HEK293 (cell line): ENCODE measurements around the gene PPP1R15B.

Source experiments
- CTCF ChIA-PET: fragments of 350-600 bp; formaldehyde crosslinking; extraction: SDS; loops from one replicate; lab custom pipeline; 2021; ENCODE audit warnings: antibody characterized with exemption; lab: Yijun Ruan, JAX
- POLR2A ChIA-PET: fragments of 300-600 bp; formaldehyde crosslinking; extraction: SDS; loops from one replicate; lab custom pipeline; 2020; ENCODE audit warnings: antibody characterized with exemption, inconsistent platforms; lab: Yijun Ruan, JAX
- H3K27ac ChIP-seq: fragments of 200-500 bp; sonication (Bioruptor generic); 2 replicates; pipeline ENCODE4 v1.5.1; 2014; ENCODE audit warnings: low read depth, low read length, control low read depth, inconsistent platforms; ENCODE audit errors: extremely low read depth
- H3K36me3 ChIP-seq, 2 experiments: fragments of 200-500 bp in 1 of 2; sonication (Bioruptor generic) in 1 of 2; 1 replicate in 1 of 2; 2 replicates in 1 of 2; pipeline ENCODE4 v1.5.1; 2014 to 2017; ENCODE audit warnings: inconsistent platforms in 2 of 2, low read length in 2 of 2; ENCODE audit not compliant: control insufficient read depth in 2 of 2, insufficient read depth in 1 of 2
- H3K4me1 ChIP-seq: fragments of 200-500 bp; sonication (Bioruptor generic); 2 replicates; pipeline ENCODE4 v1.5.1; 2014; ENCODE audit warnings: mild to moderate bottlenecking, low read length, inconsistent platforms; ENCODE audit not compliant: control insufficient read depth, insufficient read depth
- H3K4me3 ChIP-seq: 2 replicates; pipeline ENCODE4 v1.5.1; 2011; ENCODE audit warnings: low read depth, mild to moderate bottlenecking, control low read depth, low read length, moderate library complexity
- H3K9me3 ChIP-seq: fragments of 200-500 bp; sonication (Bioruptor generic); 2 replicates; pipeline ENCODE4 v1.5.1; 2014; ENCODE audit warnings: low read depth, low read length, inconsistent platforms; ENCODE audit not compliant: control insufficient read depth, insufficient read depth
- EGR2 ChIP-seq: fragments of 450-650 bp; formaldehyde crosslinking; IDR thresholded peaks from 2 replicates; pipeline ENCODE4 v1.5.1; 2016; ENCODE audit warnings: low read depth, missing biosample characterization, missing genetic modification characterization
- FEZF1 ChIP-seq: fragments of 450-650 bp; formaldehyde crosslinking; IDR thresholded peaks from 2 replicates; pipeline ENCODE4 v1.5.1; 2016; ENCODE audit warnings: missing biosample characterization, missing genetic modification characterization
- INSM2 ChIP-seq: fragments of 450-650 bp; formaldehyde crosslinking; IDR thresholded peaks from 2 replicates; pipeline ENCODE4 v1.5.1; 2016; ENCODE audit warnings: missing biosample characterization, missing genetic modification characterization
- MYNN ChIP-seq: fragments of 450-650 bp; formaldehyde crosslinking; IDR thresholded peaks from 2 replicates; pipeline ENCODE4 v1.5.1; 2016; ENCODE audit warnings: missing biosample characterization, missing genetic modification characterization, borderline replicate concordance
- SCRT2 ChIP-seq: fragments of 450-650 bp; formaldehyde crosslinking; IDR thresholded peaks from 2 replicates; pipeline ENCODE4 v1.5.1; 2016; ENCODE audit warnings: missing biosample characterization, missing genetic modification characterization
- YY1 ChIP-seq: fragments of 450-650 bp; formaldehyde crosslinking; IDR thresholded peaks from 2 replicates; pipeline ENCODE4 v1.5.1; 2018; ENCODE audit warnings: missing biosample characterization, missing genetic modification characterization
- YY2 ChIP-seq: fragments of 450-650 bp; formaldehyde crosslinking; IDR thresholded peaks from 2 replicates; pipeline ENCODE4 v1.5.1; 2016; ENCODE audit warnings: missing biosample characterization, missing genetic modification characterization
- ZBTB11 ChIP-seq: fragments of 450-650 bp; formaldehyde crosslinking; conservative IDR thresholded peaks from 2 replicates; pipeline ENCODE4 v1.5.1; 2016; ENCODE audit warnings: low read depth, missing biosample characterization, missing genetic modification characterization
- ZBTB26 ChIP-seq: fragments of 450-650 bp; formaldehyde crosslinking; optimal IDR thresholded peaks from 2 replicates; pipeline ENCODE3; 2016; ENCODE audit warnings: missing biosample characterization, mild to moderate bottlenecking, missing genetic modification characterization
- ZIC2 ChIP-seq: fragments of 450-650 bp; formaldehyde crosslinking; IDR thresholded peaks from 2 replicates; pipeline ENCODE4 v1.5.1; 2016; ENCODE audit warnings: missing biosample characterization, missing genetic modification characterization
- ZNF239 ChIP-seq: fragments of 450-650 bp; formaldehyde crosslinking; IDR thresholded peaks from 2 replicates; pipeline ENCODE4 v1.5.1; 2016; ENCODE audit warnings: missing biosample characterization, missing genetic modification characterization
- ZNF514 ChIP-seq: fragments of 450-650 bp; formaldehyde crosslinking; IDR thresholded peaks from 2 replicates; pipeline ENCODE4 v1.5.1; 2016; ENCODE audit warnings: missing biosample characterization, missing genetic modification characterization
- ZNF701 ChIP-seq: fragments of 450-650 bp; formaldehyde crosslinking; IDR thresholded peaks from 2 replicates; pipeline ENCODE4 v1.5.1; 2016; ENCODE audit warnings: missing biosample characterization, missing genetic modification characterization
- ZNF704 ChIP-seq: fragments of 450-650 bp; formaldehyde crosslinking; IDR thresholded peaks from 2 replicates; pipeline ENCODE4 v1.5.1; 2016; ENCODE audit warnings: missing biosample characterization, missing genetic modification characterization
- ZNF785 ChIP-seq: fragments of 450-650 bp; formaldehyde crosslinking; IDR thresholded peaks from 2 replicates; pipeline ENCODE4 v1.5.1; 2016; ENCODE audit warnings: missing biosample characterization, missing genetic modification characterization
- ZNF843 ChIP-seq: fragments of 450-650 bp; formaldehyde crosslinking; IDR thresholded peaks from 2 replicates; pipeline ENCODE4 v1.5.1; 2016; ENCODE audit warnings: missing biosample characterization, missing genetic modification characterization

The PPP1R15B gene

GRCh38 chr1:204357551-204358490 is 53.8 kb downstream of the PPP1R15B start (continued):
- no peak for TF ChIP-seq ZNF785 (tag by site-specific recombination)
- no peak for TF ChIP-seq ZNF514

- H3K36me3 ChIP-seq = no peaks in the 10 kb centered on the region
- no peaks in the 10 kb centered on the region for H3K9me3 ChIP-seq
- H3K27ac ChIP-seq = no peak overlapping the region
- CTCF ChIA-PET = interaction anchor here (0.7 to 1.4 kb wide), 2 partner anchors 99 to 143 kb away, joined by 3 to 8 read pairs; partner anchors contain the start of gene GOLT1A
- H3K4me1 ChIP-seq = no peaks in the 10 kb centered on the region; the same call in 1 of the 2 replicates
- POLR2A ChIA-PET = no interaction called here
- no peak for TF ChIP-seq FEZF1 (tag by site-specific recombination)
- no peak for TF ChIP-seq YY1
- TF ChIP-seq ZIC2 (tag by site-specific recombination) = no peak
- TF ChIP-seq MYNN (tag by site-specific recombination) = no peak
- TF ChIP-seq ZNF239 (tag by site-specific recombination) = no peak
- TF ChIP-seq ZBTB11 (tag by site-specific recombination) = no peak
- TF ChIP-seq EGR2 = no peak
- TF ChIP-seq YY2 (tag by site-specific recombination) = no peak
- no peak for TF ChIP-seq ZBTB26 (tag by site-specific recombination)
- no peak for TF ChIP-seq ZNF843 (tag by site-specific recombination)
- no peak for TF ChIP-seq INSM2
- TF ChIP-seq SCRT2 (tag by site-specific recombination) = no peak
- TF ChIP-seq ZNF701 (tag by site-specific recombination) = no peak
- no peak for TF ChIP-seq ZNF785 (tag by site-specific recombination)
- TF ChIP-seq ZNF704 (tag by site-specific recombination) = no peak
- H3K4me3 ChIP-seq = no peak overlapping the region
Observed at GRCh38 chr1:204356997-204357396, 54.6 kb downstream of the PPP1R15B start.
